Activated CD4-positive, alpha-beta T cell treated with anti-CD3 and anti-CD28 coated beads for 36 hours (primary cell): ENCODE measurements around the gene TMEM267. TPM values are rescaled to one million over a fixed set of nuclear protein-coding genes. Genes with fewer than 3 reads are reported as not detected.
"Not testable (repeated sequence)": the region's sequence is repeated elsewhere in the genome, so short reads cannot be mapped to it uniquely, and the experiment has no call there.

Source experiments
- ATAC-seq: fragments of 200-7000 bp; cut with Tn5 transposase; one replicate; pipeline ENCODE4 v1.10.0; 2021; ENCODE audit warnings: mild to moderate bottlenecking, moderate library complexity
- CTCF ChIA-PET: fragments of 350-600 bp; sonication (Branson Sonifier 250); formaldehyde crosslinking; loops from one replicate; lab custom pipeline; 2021; ENCODE audit warnings: antibody characterized with exemption; lab: Charles Lee
- POLR2A ChIA-PET: fragments of 350-600 bp; sonication (Branson Sonifier 250); formaldehyde crosslinking; loops from one replicate; lab custom pipeline; 2021; ENCODE audit warnings: antibody characterized with exemption, inconsistent platforms; lab: Charles Lee
- DNase-seq: peaks from one replicate; pipeline ENCODE4 v3.0.0-alpha.2; 2020
- H3K27ac Mint-ChIP-seq: one replicate; pipeline ENCODE4 v1.8.0; 2021; ENCODE audit warnings: mixed read lengths
- H3K27me3 Mint-ChIP-seq: one replicate; pipeline ENCODE4 v1.8.0; 2021; ENCODE audit warnings: mixed read lengths
- H3K36me3 Mint-ChIP-seq: one replicate; pipeline ENCODE4 v1.8.0; 2021; ENCODE audit warnings: low read depth, mixed read lengths
- H3K4me1 Mint-ChIP-seq: one replicate; pipeline ENCODE4 v1.8.0; 2021; ENCODE audit warnings: mixed read lengths
- H3K4me3 Mint-ChIP-seq: one replicate; pipeline ENCODE4 v1.8.0; 2021; ENCODE audit warnings: mild to moderate bottlenecking, moderate library complexity, mixed read lengths
- H3K9me3 Mint-ChIP-seq: one replicate; pipeline ENCODE4 v1.8.0; 2021; ENCODE audit warnings: low read depth, mixed read lengths
- intact Hi-C, 2 experiments: fragments of 100-400 bp; cut with DNase I in 1 of 2; cut with micrococcal nuclease in 1 of 2; formaldehyde crosslinking; loops; one replicate each; pipeline versions ENCODE4 v1.14.2 to v1.15.1; 2022 to 2024; cut with DNase I, micrococcal nuclease
- total RNA-seq, 2 experiments: library from RNA; stranded (reverse); gene quantifications; one replicate each; pipeline ENCODE4 v1.2.3, GENCODE V29; 2021

TMEM267 gene
- 10 to 100 TPM; 15.7 to 17.1 TPM for total RNA-seq

- intact Hi-C loops, result loop anchor here (1.0 to 10.0 kb wide), 22 partner anchors 32 to 1579 kb away; partner anchors contain the start of genes C5orf34 (in 2 of the 2), HMGCS1 (in 2 of the 2), NNT (in 2 of the 2) and ANXA2R (in 1 of the 2)
- CTCF ChIA-PET, result interaction anchor here (0.6 to 3.0 kb wide), 43 partner anchors 8 to 489 kb away, joined by 3 to 26 read pairs (median 4); partner anchors contain the start of genes C5orf34, HMGCS1, NIM1K and NNT
- Mint-ChIP-seq H3K9me3 (no peaks in the 10 kb centered on the region), H3K27me3 (no peaks in the 10 kb centered on the region), H3K4me3 (peak within 1 kb of the TSS; percentile 97), H3K36me3 (peaks cover 36% of the 10 kb centered on the region), H3K27ac (peak within 1 kb of the TSS; percentile 100), H3K4me1 (peaks cover 37% of the 10 kb centered on the region)
- POLR2A ChIA-PET, result interaction anchor here (0.5 to 2.8 kb wide), 14 partner anchors 9 to 628 kb away, joined by 3 to 34 read pairs (median 4); partner anchors contain the start of genes C5orf34, HMGCS1, NNT and ZNF131
- DNase-seq, result peak; percentile 91
- peak; percentile 82 for ATAC-seq
These were observed at the start of gene TMEM267 for GRCh38 chr5:43483298-43484105. Gene TMEM267 (minus strand): TSS chr5:43483865. CDS start chr5:43453969, 29,896 bp downstream.

- Mint-ChIP-seq H3K4me3 (no peak overlapping the region), H3K27ac (no peak overlapping the region), H3K36me3 (peaks cover 42% of the 10 kb centered on the region), H3K27me3 (no peaks in the 10 kb centered on the region), H3K9me3 (no peaks in the 10 kb centered on the region), H3K4me1 (peaks cover 11% of the 10 kb centered on the region)
- CTCF ChIA-PET, result interaction anchor here (1.2 kb wide), 1 partner anchor 24 kb away, joined by 3 read pairs; no protein-coding TSS in a partner anchor
- POLR2A ChIA-PET, result interaction anchor here (0.7 kb wide), 1 partner anchor 336 kb away, joined by 7 read pairs; no protein-coding TSS in a partner anchor
- intact Hi-C loops, result no loop called here
- DNase-seq (no peak), ATAC-seq (no peak)
These were observed 47.0 kb upstream of the TMEM267 start for GRCh38 chr5:43530648-43531047.

GRCh38 chr5:43523662-43524072 is 40.0 kb upstream of the TMEM267 start:
- Mint-ChIP-seq H3K27me3 (no peaks in the 10 kb centered on the region), H3K27ac (no peak overlapping the region), H3K36me3 (peaks cover 32% of the 10 kb centered on the region), H3K9me3 (no peaks in the 10 kb centered on the region), H3K4me3 (no peak overlapping the region), H3K4me1 (peaks cover 2% of the 10 kb centered on the region)
- intact Hi-C loops, result no loop called here
- ChIA-PET CTCF (interaction anchor here (0.6 to 0.9 kb wide), 3 partner anchors 32 to 426 kb away, joined by 3 read pairs; no protein-coding TSS in a partner anchor), POLR2A (interaction anchor here (0.6 kb wide), 1 partner anchor 14 kb away, joined by 3 read pairs; no protein-coding TSS in a partner anchor)
- DNase-seq, result no peak
- ATAC-seq, result no peak

GRCh38 chr5:43520615-43521014 is 37.0 kb upstream of the TMEM267 start:
- DNase-seq (no peak), ATAC-seq (no peak)
- peaks cover 3% of the 10 kb centered on the region for H3K4me1 Mint-ChIP-seq
- no peaks in the 10 kb centered on the region for H3K9me3 Mint-ChIP-seq
- H3K36me3 Mint-ChIP-seq, result peaks cover 22% of the 10 kb centered on the region
- intact Hi-C loops, result no loop called here
- no peak overlapping the region for H3K27ac Mint-ChIP-seq
- ChIA-PET CTCF (interaction anchor here (0.6 to 1.2 kb wide), 3 partner anchors 13 to 275 kb away, joined by 3 to 4 read pairs (median 3); no protein-coding TSS in a partner anchor), POLR2A (no interaction called here)
- no peaks in the 10 kb centered on the region for H3K27me3 Mint-ChIP-seq
- H3K4me3 Mint-ChIP-seq, result no peak overlapping the region

- no peak for ATAC-seq
- Mint-ChIP-seq H3K36me3 (peaks cover 16% of the 10 kb centered on the region), H3K4me1 (peaks cover 23% of the 10 kb centered on the region), H3K9me3 (no peaks in the 10 kb centered on the region), H3K4me3 (peak overlapping the region; percentile 89), H3K27me3 (no peaks in the 10 kb centered on the region), H3K27ac (peak overlapping the region; percentile 99)
- POLR2A ChIA-PET, result interaction anchor here (1.3 to 1.4 kb wide), 2 partner anchors 40 to 394 kb away, joined by 4 read pairs; no protein-coding TSS in a partner anchor
- CTCF ChIA-PET, result interaction anchor here (0.8 to 3.3 kb wide), 3 partner anchors 31 to 1651 kb away, joined by 3 to 26 read pairs (median 4); partner anchors contain the start of gene TMEM267
- no peak for DNase-seq
- intact Hi-C loops, result loop anchor here (1.0 to 10.0 kb wide), 11 partner anchors 31 to 1591 kb away; partner anchors contain the start of genes HMGCS1 (in 2 of the 2), FBXO4 (in 1 of the 2) and TMEM267 (in 1 of the 2)
These were observed 32.0 kb upstream of the TMEM267 start for GRCh38 chr5:43515678-43516048.

GRCh38 chr5:43514816-43515677 is 31.4 kb upstream of the TMEM267 start, which contains the start of gene C5orf34:
Gene C5orf34 (minus strand): TSS chr5:43515148. CDS start chr5:43509339, 5,809 bp downstream.
- Mint-ChIP-seq H3K27me3 (no peaks in the 10 kb centered on the region), H3K4me3 (peak within 1 kb of the TSS; percentile 89), H3K36me3 (peaks cover 16% of the 10 kb centered on the region), H3K27ac (peak within 1 kb of the TSS; percentile 99), H3K4me1 (peaks cover 23% of the 10 kb centered on the region), H3K9me3 (no peaks in the 10 kb centered on the region)
- intact Hi-C loops, result loop anchor here (1.0 to 10.0 kb wide), 12 partner anchors 31 to 1590 kb away; partner anchors contain the start of genes HMGCS1 (in 2 of the 2), FBXO4 (in 1 of the 2), NNT (in 1 of the 2) and TMEM267 (in 1 of the 2)
- CTCF ChIA-PET, result interaction anchor here (0.6 to 3.3 kb wide), 5 partner anchors 9 to 1650 kb away, joined by 3 to 26 read pairs (median 3); partner anchors contain the start of genes TMEM267 and ZNF131
- POLR2A ChIA-PET, result interaction anchor here (0.6 to 1.4 kb wide), 8 partner anchors 26 to 394 kb away, joined by 3 to 19 read pairs (median 4); partner anchors contain the start of genes NNT and TMEM267
- DNase-seq, result peak; percentile 97
- peak; percentile 93 for ATAC-seq

GRCh38 chr5:43514471-43514815 is 30.8 kb upstream of the TMEM267 start:
- Mint-ChIP-seq H3K9me3 (no peaks in the 10 kb centered on the region), H3K36me3 (peaks cover 16% of the 10 kb centered on the region), H3K4me1 (peaks cover 23% of the 10 kb centered on the region), H3K27ac (peak overlapping the region; percentile 99), H3K4me3 (peak overlapping the region; percentile 89), H3K27me3 (no peaks in the 10 kb centered on the region)
- intact Hi-C loops, result loop anchor here (1.0 to 10.0 kb wide), 4 partner anchors 89 to 1590 kb away; partner anchors contain the start of genes FBXO4 (in 1 of the 2), HMGCS1 (in 1 of the 2) and NNT (in 1 of the 2)
- DNase-seq (peak; percentile 71), ATAC-seq (peak; percentile 79)
- ChIA-PET POLR2A (interaction anchor here (0.6 to 1.4 kb wide), 8 partner anchors 26 to 393 kb away, joined by 3 to 19 read pairs (median 4); partner anchors contain the start of genes NNT and TMEM267), CTCF (interaction anchor here (1.0 to 3.3 kb wide), 3 partner anchors 8 to 41 kb away, joined by 3 to 26 read pairs (median 4); partner anchors contain the start of gene TMEM267)

- Mint-ChIP-seq H3K27ac (peak overlapping the region; percentile 99), H3K27me3 (no peaks in the 10 kb centered on the region), H3K4me1 (peaks cover 23% of the 10 kb centered on the region), H3K4me3 (peak overlapping the region; percentile 89), H3K36me3 (peaks cover 16% of the 10 kb centered on the region), H3K9me3 (no peaks in the 10 kb centered on the region)
- ChIA-PET CTCF (interaction anchor here (3.3 kb wide), 1 partner anchor 29 kb away, joined by 26 read pairs; the partner anchor contains the start of gene TMEM267), POLR2A (interaction anchor here (1.3 kb wide), 1 partner anchor 30 kb away, joined by 19 read pairs; the partner anchor contains the start of gene TMEM267)
- DNase-seq (no peak), ATAC-seq (no peak)
- intact Hi-C loops, result loop anchor here (1.0 to 10.0 kb wide), 4 partner anchors 89 to 1589 kb away; partner anchors contain the start of genes FBXO4 (in 1 of the 2), HMGCS1 (in 1 of the 2) and NNT (in 1 of the 2)
These were observed 30.4 kb upstream of the TMEM267 start for GRCh38 chr5:43514025-43514424.

GRCh38 chr5:43511062-43511461 is 27.4 kb upstream of the TMEM267 start:
- intact Hi-C loops, result loop anchor here (10.0 kb wide), 2 partner anchors 196 to 1586 kb away; partner anchors contain the start of genes FBXO4 (in 1 of the 2) and HMGCS1 (in 1 of the 2)
- DNase-seq, H3K27me3 Mint-ChIP-seq, H3K9me3 Mint-ChIP-seq, CTCF ChIA-PET, ATAC-seq, H3K27ac Mint-ChIP-seq, H3K4me3 Mint-ChIP-seq: not testable (repeated sequence)
- Mint-ChIP-seq H3K4me1 (peaks cover 23% of the 10 kb centered on the region), H3K36me3 (peaks cover 20% of the 10 kb centered on the region)
- POLR2A ChIA-PET, result interaction anchor here (1.6 kb wide), 1 partner anchor 26 kb away, joined by 4 read pairs; no protein-coding TSS in a partner anchor
